Left colon (tissue), 2 donors: ENCODE data around the gene U2AF1L4. TPM values are rescaled to one million over a fixed set of nuclear protein-coding genes. Genes with fewer than 3 reads are reported as not detected.

Source experiments
- ATAC-seq: fragments of 200-7000 bp; cut with Tn5 transposase; one replicate; pipeline ENCODE4 v1.9.1; 2020; ENCODE audit warnings: mild to moderate bottlenecking, moderate library complexity
- DNase-seq, 2 donors: peaks; one replicate each; pipeline ENCODE4 v3.0.0-alpha.2; 2020
- intact Hi-C, 2 donors: fragments of 100-400 bp; cut with DNase I in 1 of 2; cut with micrococcal nuclease in 1 of 2; formaldehyde crosslinking; loops; one replicate each; pipeline versions ENCODE4 v1.11.2 to v1.14.0; 2022; cut with DNase I, micrococcal nuclease
- total RNA-seq, 2 donors: library from RNA; stranded (reverse); fragmentation: NEBNext Ultra II Directional; extraction: Animal tissue kit (Norgen Biotek cat#: 25700); gene quantifications; one replicate each; pipeline ENCODE4 v1.2.1, GENCODE V29; 2021
- donor health status: DM: no; HTN: no; CAD: no.
- donor health status: DM: yes; HTN: yes; CAD: no.

The U2AF1L4 gene
- total RNA-seq, 2 donors from 2014 or later = 14.5 to 17.3 TPM

- ATAC-seq (no peak), DNase-seq (no peak)
- intact Hi-C loops = no loop called here
Measured at GRCh38 chr19:35766571-35767104, 21.4 kb upstream of the U2AF1L4 start.

- no peak for ATAC-seq
- no peak for DNase-seq
- intact Hi-C loops = no loop called here
Measured at GRCh38 chr19:35764432-35765315, 19.5 kb upstream of the U2AF1L4 start.

- DNase-seq (no peak), ATAC-seq (no peak)
- intact Hi-C loops = no loop called here
Measured at GRCh38 chr19:35760711-35761349, 15.6 kb upstream of the U2AF1L4 start.

- intact Hi-C loops = no loop called here
- DNase-seq (no peak), ATAC-seq (no peak)
Measured at GRCh38 chr19:35759697-35760096, 14.5 kb upstream of the U2AF1L4 start.

DNA sequence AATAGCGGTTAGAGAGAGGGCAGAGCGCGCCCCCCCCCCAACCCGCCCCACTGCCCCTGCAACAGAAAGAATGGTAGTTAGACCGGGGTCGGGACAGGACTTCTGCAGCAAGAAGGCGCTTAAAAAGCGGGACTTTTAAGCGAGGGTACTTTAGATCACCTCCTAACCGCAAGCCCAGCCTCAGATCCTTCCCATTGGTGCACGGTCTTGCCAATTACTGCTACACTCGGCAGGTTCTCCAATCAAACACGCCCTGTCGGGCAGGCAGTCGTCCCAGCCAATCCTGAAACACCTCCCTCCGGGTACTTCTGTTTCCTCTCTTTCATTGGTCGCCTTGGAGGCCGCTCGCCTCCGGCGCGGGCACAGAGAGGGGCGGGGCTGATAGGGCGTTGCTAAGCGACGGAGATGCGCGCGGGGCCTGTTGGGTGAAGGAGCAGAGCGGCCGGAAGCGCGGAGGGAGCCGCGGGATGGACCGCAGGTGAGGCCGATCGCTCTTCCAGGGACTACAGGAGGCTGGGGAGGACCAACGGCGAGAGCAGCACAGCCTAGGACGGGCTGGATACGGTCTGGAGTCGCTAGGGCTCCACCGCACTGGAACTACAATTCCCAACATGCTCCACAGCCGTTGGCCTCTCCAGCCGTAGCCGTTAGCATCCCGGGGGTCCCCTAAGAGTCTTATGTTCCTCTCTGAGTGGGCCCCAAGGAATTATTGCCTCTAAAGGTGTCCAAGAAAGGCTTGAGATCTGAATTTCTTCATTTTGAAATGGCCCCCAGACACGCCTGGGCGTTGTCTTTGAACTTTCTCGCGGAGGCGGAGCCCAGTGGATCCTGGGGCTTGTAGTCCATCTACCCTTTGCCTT is 12.8 kb upstream of the U2AF1L4 start, which contains the start of gene PROSER3:
Gene PROSER3, plus strand, starts transcription at position 428 of the 860 bp plus-strand sequence. Its CDS starts 40 bp downstream, at position 468.
- peak; percentile 92 for ATAC-seq
- intact Hi-C loops = no loop called here
- DNase-seq = peak; percentile 98 to 99

- intact Hi-C loops = no loop called here
- ATAC-seq (no peak), DNase-seq (peak; percentile 69 to 88)
Measured at GRCh38 chr19:35757231-35757748, 12.1 kb upstream of the U2AF1L4 start.

DNA sequence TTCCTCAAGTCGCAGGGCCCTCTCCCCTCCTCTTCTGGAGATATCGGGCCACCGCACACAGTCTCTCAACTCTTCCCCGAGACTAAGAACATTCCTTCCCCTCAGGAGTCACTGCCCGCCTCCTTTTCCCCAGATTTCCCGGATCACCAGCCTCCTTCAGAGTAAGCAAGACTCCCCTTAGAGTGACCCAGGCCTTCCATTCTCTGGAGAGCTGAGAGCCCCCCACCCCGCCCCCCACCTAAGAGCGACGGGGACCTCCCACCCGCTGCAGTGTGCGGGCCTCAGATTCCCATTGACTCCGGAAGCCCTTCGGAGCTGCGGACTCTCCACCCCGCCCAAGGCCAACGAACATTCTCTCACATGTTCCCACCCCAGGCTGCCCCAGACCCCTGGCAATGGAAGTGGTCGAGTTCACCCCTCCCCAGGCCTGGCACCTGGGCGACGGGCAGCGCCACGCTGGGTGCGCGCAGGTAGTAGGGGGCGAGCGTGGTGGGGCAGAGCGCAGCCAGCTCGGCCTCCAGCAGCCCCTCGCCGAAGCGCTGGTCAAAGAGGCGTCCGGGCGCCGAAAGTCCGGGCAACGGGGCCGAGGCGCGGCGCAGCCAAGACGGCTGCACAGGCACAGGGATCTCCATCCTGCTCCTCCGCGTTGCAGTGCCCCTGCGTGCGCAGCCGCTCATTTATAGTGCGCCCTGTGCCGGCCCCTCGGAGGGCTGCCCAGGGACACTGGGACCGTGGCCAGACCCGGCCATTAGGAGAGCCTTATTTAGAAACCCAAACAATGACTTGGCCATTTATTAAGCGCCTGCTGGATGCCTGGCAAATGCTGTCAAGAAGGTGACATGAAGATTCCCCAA is 11.4 kb upstream of the U2AF1L4 start, which contains the start of gene HSPB6:
Gene HSPB6, minus strand, starts transcription at position 653 of the 854 bp plus-strand sequence. Its CDS starts 21 bp downstream, at position 632.
- no peak for ATAC-seq
- peak; percentile 49 to 62 for DNase-seq
- intact Hi-C loops = no loop called here

- peak; percentile 48 for ATAC-seq
Measured at GRCh38 chr19:35755550-35756376, 10.5 kb upstream of the U2AF1L4 start.

GRCh38 chr19:35755131-35755549 is 9.9 kb upstream of the U2AF1L4 start:
- peak; percentile 4 for ATAC-seq
- intact Hi-C loops = no loop called here
- DNase-seq = no peak

More at GRCh38 chr19:35755550-35756376, 10.5 kb upstream of the U2AF1L4 start:
- peak; percentile 75 to 83 for DNase-seq
- intact Hi-C loops = no loop called here

GRCh38 chr19:35754370-35755130 is 9.3 kb upstream of the U2AF1L4 start:
- DNase-seq (no peak), ATAC-seq (no peak)
- intact Hi-C loops = no loop called here

- DNase-seq (no peak), ATAC-seq (no peak)
- intact Hi-C loops = no loop called here
Measured at GRCh38 chr19:35753634-35754369, 8.6 kb upstream of the U2AF1L4 start.

DNA sequence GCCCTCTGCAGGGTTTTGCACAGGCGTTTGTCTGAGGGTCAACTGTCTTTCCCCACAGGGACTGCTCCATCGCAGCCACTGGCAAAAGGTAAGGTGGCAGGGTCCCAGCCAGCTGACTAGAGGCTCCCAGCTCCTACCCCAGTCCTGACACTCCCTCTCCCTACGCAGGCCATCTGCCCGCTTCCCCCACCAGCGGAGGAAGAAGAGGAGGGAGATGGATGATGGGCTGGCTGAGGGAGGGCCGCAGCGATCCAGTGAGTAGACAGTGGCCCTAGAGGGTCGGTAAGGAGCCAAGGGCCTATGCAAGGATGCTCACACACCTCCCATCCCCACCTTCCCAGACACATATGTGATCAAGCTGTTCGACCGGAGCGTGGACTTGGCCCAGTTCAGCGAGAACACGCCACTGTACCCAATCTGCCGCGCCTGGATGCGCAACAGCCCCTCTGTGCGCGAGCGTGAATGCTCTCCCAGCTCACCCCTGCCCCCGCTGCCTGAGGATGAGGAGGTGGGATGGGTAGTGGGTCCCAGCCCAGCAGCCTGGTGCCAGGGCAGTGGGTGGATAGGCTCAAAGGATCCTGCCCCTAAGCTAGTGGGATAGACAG is 7.6 kb upstream of the U2AF1L4 start:
- ATAC-seq = no peak
- intact Hi-C loops = no loop called here
- no peak for DNase-seq

- intact Hi-C loops = no loop called here
- DNase-seq = no peak
- no peak for ATAC-seq
Measured at GRCh38 chr19:35751839-35752745, 6.9 kb upstream of the U2AF1L4 start.

- DNase-seq = no peak
- intact Hi-C loops = no loop called here
- no peak for ATAC-seq
Measured at GRCh38 chr19:35750167-35750566, 4.9 kb upstream of the U2AF1L4 start.
